Activated CD8-positive, alpha-beta memory T cell treated with anti-CD3 and anti-CD28 coated beads, Interleukin-2, amount 50 U/mL, for 48 hours (primary cell): Measurements from ENCODE around the gene ADAM22.
"Not testable (repeated sequence)": the region's sequence is repeated elsewhere in the genome, so short reads cannot be mapped to it uniquely, and the experiment has no call there.

ENCODE experiments used
- DNase-seq: peaks from one replicate; pipeline ENCODE4 v3.0.0-alpha.2; 2020

Gene ADAM22

GRCh38 chr7:87933953-87934698 is at the start of gene ADAM22:
Gene ADAM22 (plus strand): TSS chr7:87934251. CDS start chr7:87934466, 215 bp downstream.
- peak; percentile 89 for DNase-seq

GRCh38 chr7:87885018-87885417 is 49.0 kb upstream of the ADAM22 start:
- DNase-seq, result no peak

- DNase-seq, result no peak
Observed at GRCh38 chr7:87886875-87887274, 47.2 kb upstream of the ADAM22 start.

GRCh38 chr7:87895363-87895762 is 38.7 kb upstream of the ADAM22 start:
- DNase-seq, result no peak

GRCh38 chr7:87899255-87899654 is 34.8 kb upstream of the ADAM22 start:
- DNase-seq, result no peak

GRCh38 chr7:87907136-87907906 is 26.7 kb upstream of the ADAM22 start:
- DNase-seq, result not testable (repeated sequence)

GRCh38 chr7:87908814-87909213 is 25.2 kb upstream of the ADAM22 start:
- DNase-seq, result not testable (repeated sequence)

- DNase-seq, result no peak
Observed at GRCh38 chr7:87912121-87912520, 21.9 kb upstream of the ADAM22 start.

- no peak for DNase-seq
Observed at GRCh38 chr7:87918740-87919139, 15.3 kb upstream of the ADAM22 start.

GRCh38 chr7:87919875-87920274 is 14.2 kb upstream of the ADAM22 start:
- DNase-seq, result no peak

- no peak for DNase-seq
Observed at GRCh38 chr7:87920578-87920977, 13.5 kb upstream of the ADAM22 start.

GRCh38 chr7:87922759-87923395 is 11.2 kb upstream of the ADAM22 start:
- not testable (repeated sequence) for DNase-seq

GRCh38 chr7:87926581-87927461 is 7.2 kb upstream of the ADAM22 start:
- no peak for DNase-seq

- DNase-seq, result no peak
Observed at GRCh38 chr7:87933605-87933952, 472 bp upstream of the ADAM22 start.

GRCh38 chr7:87934699-87935383 is 790 bp downstream of the ADAM22 start:
- peak; percentile 65 for DNase-seq

- DNase-seq, result no peak
Observed at GRCh38 chr7:87935384-87935706, 1.3 kb downstream of the ADAM22 start.

- no peak for DNase-seq
Observed at GRCh38 chr7:87941138-87941537, 7.1 kb downstream of the ADAM22 start.

- no peak for DNase-seq
Observed at GRCh38 chr7:87944547-87944946, 10.5 kb downstream of the ADAM22 start.

GRCh38 chr7:87945926-87946325 is 11.9 kb downstream of the ADAM22 start:
- DNase-seq, result not testable (repeated sequence)

GRCh38 chr7:87948371-87948770 is 14.3 kb downstream of the ADAM22 start:
- no peak for DNase-seq

- DNase-seq, result no peak
Observed at GRCh38 chr7:87959336-87959735, 25.3 kb downstream of the ADAM22 start.

GRCh38 chr7:87960239-87960638 is 26.2 kb downstream of the ADAM22 start:
- no peak for DNase-seq
